ENCODE results near the gene TRIM49. TPM values are rescaled to one million over a fixed set of nuclear protein-coding genes. Genes with fewer than 3 reads are reported as not detected.
"Not testable (repeated sequence)": the region's sequence is repeated elsewhere in the genome, so short reads cannot be mapped to it uniquely, and the experiment has no call there.

Gene TRIM49
- total RNA-seq = under 1 TPM; 0.43 to 0.71 TPM
- polyA plus RNA-seq (ENCODE audit: insufficient read depth, low read depth, low replicate concordance) = 0.53 TPM
- long read RNA-seq, donor 1 = 0 reads
- long read RNA-seq, donor 2 = 0 reads

GRCh38 chr11:89808475-89808874, at the start of gene TRIM49:
Gene TRIM49, minus strand, starts transcription at chr11:89808575. Its CDS starts 4,106 bp downstream, at chr11:89804469.
- H3K4me3 ChIP-seq; H3K36me3 ChIP-seq (ENCODE audit: low read depth, missing control alignments); intact Hi-C loops (cut with DNase I; ENCODE audit: low total_unique reads); H3K27ac ChIP-seq; H3K9me3 ChIP-seq; H3K4me1 ChIP-seq; H3K27me3 ChIP-seq; DNase-seq: not testable (repeated sequence)
- WGBS, 2 donors = 83 to 100% methylated on average over 1 of the region's 2 CpGs

GRCh38 chr11:89826694-89827093, 18.3 kb upstream of the TRIM49 start:
- DNase-seq; H3K4me3 ChIP-seq; H3K9me3 ChIP-seq; intact Hi-C loops (cut with DNase I; ENCODE audit: low total_unique reads); H3K36me3 ChIP-seq (ENCODE audit: low read depth, missing control alignments); H3K27ac ChIP-seq; H3K27me3 ChIP-seq; H3K4me1 ChIP-seq: not testable (repeated sequence)
- WGBS, 2 donors = 56 to 58% methylated on average over 1 to 2 of the region's 2 CpGs

- DNase-seq; intact Hi-C loops (cut with DNase I; ENCODE audit: low total_unique reads); H3K27me3 ChIP-seq; H3K9me3 ChIP-seq; H3K36me3 ChIP-seq (ENCODE audit: low read depth, missing control alignments); H3K4me3 ChIP-seq; H3K27ac ChIP-seq; H3K4me1 ChIP-seq: not testable (repeated sequence)
- no CpG with 5 or more reads among the region's 3 CpGs for WGBS, 2 donors
These were observed 11.6 kb upstream of the TRIM49 start for GRCh38 chr11:89820008-89820407.

GRCh38 chr11:89813535-89813934, 5.2 kb upstream of the TRIM49 start:
- H3K27ac ChIP-seq; DNase-seq; intact Hi-C loops (cut with DNase I; ENCODE audit: low total_unique reads); H3K9me3 ChIP-seq; H3K4me1 ChIP-seq; H3K27me3 ChIP-seq; H3K4me3 ChIP-seq; H3K36me3 ChIP-seq (ENCODE audit: low read depth, missing control alignments): not testable (repeated sequence)
- WGBS, 2 donors = 77 to 85% methylated on average over 5 of the region's 5 CpGs

GRCh38 chr11:89787506-89788063, 20.8 kb downstream of the TRIM49 start:
- peak; percentile 28 for DNase-seq
- H3K4me3 ChIP-seq; H3K36me3 ChIP-seq (ENCODE audit: low read depth, missing control alignments); H3K27ac ChIP-seq; H3K27me3 ChIP-seq; intact Hi-C loops (cut with DNase I; ENCODE audit: low total_unique reads); H3K4me1 ChIP-seq; H3K9me3 ChIP-seq: not testable (repeated sequence)
- WGBS, 2 donors = 47% methylated on average over 9 of the region's 39 CpGs; no CpG with 5 or more reads in 1 of the 2 donors

- H3K27ac ChIP-seq; H3K36me3 ChIP-seq (ENCODE audit: low read depth, missing control alignments); H3K4me3 ChIP-seq; intact Hi-C loops (cut with DNase I; ENCODE audit: low total_unique reads); H3K4me1 ChIP-seq; H3K27me3 ChIP-seq; DNase-seq; H3K9me3 ChIP-seq: not testable (repeated sequence)
- 8 to 34% methylated on average over 4 to 10 of the region's 27 CpGs for WGBS, 2 donors
These were observed 22.6 kb downstream of the TRIM49 start for GRCh38 chr11:89785726-89786125.

GRCh38 chr11:89750822-89751221, 57.6 kb downstream of the TRIM49 start:
- H3K27me3 ChIP-seq; H3K4me1 ChIP-seq; H3K27ac ChIP-seq; DNase-seq; intact Hi-C loops (cut with DNase I; ENCODE audit: low total_unique reads); H3K9me3 ChIP-seq; H3K4me3 ChIP-seq; H3K36me3 ChIP-seq (ENCODE audit: low read depth, missing control alignments): not testable (repeated sequence)

Small RNA genes lying within 50 kb of the gene (small RNA-seq; reads per million reads assigned to genes)
- gene AP003122.3 = 0 reads per million in 2 donors

Other genes with a start within 250 kb of the TRIM49 start
- gene TRIM77, start 98.3 kb downstream of the TRIM49 start, total RNA-seq = under 1 TPM in 1 of 2 donors, not detected in 1; 0.19 TPM
- gene TRIM77, start 98.3 kb downstream of the TRIM49 start, polyA plus RNA-seq (ENCODE audit: insufficient read depth, low read depth, low replicate concordance) = not detected
- gene TRIM64B, start 69.9 kb upstream of the TRIM49 start, total RNA-seq = under 1 TPM in 1 of 2 donors, not detected in 1; 0.12 TPM
- gene TRIM64B, start 69.9 kb upstream of the TRIM49 start, polyA plus RNA-seq (ENCODE audit: insufficient read depth, low read depth, low replicate concordance) = not detected
- not detected for gene TRIM49D1, start 113.7 kb upstream of the TRIM49 start, total RNA-seq
- gene TRIM49D1, start 113.7 kb upstream of the TRIM49 start, polyA plus RNA-seq (ENCODE audit: insufficient read depth, low read depth, low replicate concordance) = 0.20 TPM
- gene TRIM49D2, start 115.5 kb upstream of the TRIM49 start, total RNA-seq = under 1 TPM in 1 of 2 donors, not detected in 1; 0.43 TPM
- not detected for gene TRIM49D2, start 115.5 kb upstream of the TRIM49 start, polyA plus RNA-seq (ENCODE audit: insufficient read depth, low read depth, low replicate concordance)
- gene TRIM64, start 157.5 kb upstream of the TRIM49 start, total RNA-seq = not detected
- gene TRIM64, start 157.5 kb upstream of the TRIM49 start, polyA plus RNA-seq (ENCODE audit: insufficient read depth, low read depth, low replicate concordance) = not detected
- gene TRIM49C, start 222.5 kb upstream of the TRIM49 start, total RNA-seq = under 1 TPM in 1 of 2 donors, not detected in 1; 0.37 TPM
- gene TRIM49C, start 222.5 kb upstream of the TRIM49 start, polyA plus RNA-seq (ENCODE audit: insufficient read depth, low read depth, low replicate concordance) = 0.18 TPM

Measured in testis (tissue), 5 donors.